NCI-H128 (cell line): ENCODE results near the gene ZNF444.
"Not testable (repeated sequence)": the region's sequence is repeated elsewhere in the genome, so short reads cannot be mapped to it uniquely, and the experiment has no call there.

Experiments
- DNase-seq: peaks from one replicate; lab custom pipeline; 2025; ENCODE audit not compliant: unreplicated experiment; lab: John Stamatoyannopoulos, UW

Gene ZNF444

DNA sequence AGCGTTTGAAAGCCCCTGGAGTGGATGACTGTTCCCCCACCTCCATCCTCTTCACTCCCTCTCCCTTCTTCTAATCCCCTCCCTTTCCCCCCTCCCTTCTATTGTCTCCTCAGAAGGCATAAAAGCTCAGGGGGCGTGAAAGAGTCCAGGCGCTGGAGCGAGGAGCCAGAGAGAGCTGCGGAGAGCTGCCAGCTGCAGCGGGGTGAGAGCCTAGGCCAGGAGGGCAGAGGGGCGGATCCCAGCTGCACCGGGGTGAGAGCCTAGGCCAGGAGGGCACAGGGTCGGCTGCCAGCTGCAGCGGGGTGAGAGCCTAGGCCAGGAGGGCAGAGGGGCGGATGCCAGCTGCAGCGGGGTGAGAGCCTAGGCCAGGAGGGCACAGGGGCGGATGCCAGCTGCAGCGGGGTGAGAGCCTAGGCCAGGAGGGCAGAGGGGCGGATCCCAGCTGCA is 34.8 kb downstream of the ZNF444 start, which contains the start of gene GALP:
TSS of gene GALP (plus strand) at position 148 of the 447 bp plus-strand sequence. CDS start 1,101 bp downstream, outside the sequence.
- not testable (repeated sequence) for DNase-seq

DNA sequence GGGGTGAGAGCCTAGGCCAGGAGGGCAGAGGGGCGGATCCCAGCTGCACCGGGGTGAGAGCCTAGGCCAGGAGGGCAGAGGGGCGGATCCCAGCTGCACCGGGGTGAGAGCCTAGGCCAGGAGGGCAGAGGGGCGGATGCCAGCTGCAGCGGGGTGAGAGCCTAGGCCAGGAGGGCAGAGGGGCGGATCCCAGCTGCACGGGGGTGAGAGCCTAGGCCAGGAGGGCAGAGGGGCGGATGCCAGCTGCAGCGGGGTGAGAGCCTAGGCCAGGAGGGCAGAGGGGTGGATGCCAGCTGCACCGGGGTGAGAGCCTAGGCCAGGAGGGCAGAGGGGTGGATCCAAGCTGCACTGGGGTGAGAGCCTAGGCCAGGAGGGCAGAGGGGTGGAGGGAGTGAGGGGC is 35.2 kb downstream of the ZNF444 start:
- not testable (repeated sequence) for DNase-seq

DNA sequence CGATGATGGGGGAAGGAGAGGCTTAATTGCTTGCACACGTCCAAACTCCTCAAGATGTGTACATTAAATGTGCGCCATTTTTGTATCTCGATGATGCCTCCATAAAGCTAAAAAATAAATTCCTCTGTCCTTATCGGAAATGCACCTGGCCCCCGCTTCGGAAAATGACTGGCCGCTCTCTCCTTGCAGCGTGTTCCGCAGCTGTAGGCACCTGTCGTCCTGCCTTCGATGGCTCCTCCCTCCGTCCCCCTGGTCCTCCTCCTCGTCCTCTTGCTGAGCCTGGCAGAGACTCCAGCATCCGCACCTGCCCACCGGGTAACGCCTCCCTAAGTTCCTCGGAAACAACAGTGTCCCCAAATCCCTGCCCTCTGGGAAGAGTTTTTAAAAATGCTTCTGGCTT is 35.8 kb downstream of the ZNF444 start:
- DNase-seq = no peak

DNA sequence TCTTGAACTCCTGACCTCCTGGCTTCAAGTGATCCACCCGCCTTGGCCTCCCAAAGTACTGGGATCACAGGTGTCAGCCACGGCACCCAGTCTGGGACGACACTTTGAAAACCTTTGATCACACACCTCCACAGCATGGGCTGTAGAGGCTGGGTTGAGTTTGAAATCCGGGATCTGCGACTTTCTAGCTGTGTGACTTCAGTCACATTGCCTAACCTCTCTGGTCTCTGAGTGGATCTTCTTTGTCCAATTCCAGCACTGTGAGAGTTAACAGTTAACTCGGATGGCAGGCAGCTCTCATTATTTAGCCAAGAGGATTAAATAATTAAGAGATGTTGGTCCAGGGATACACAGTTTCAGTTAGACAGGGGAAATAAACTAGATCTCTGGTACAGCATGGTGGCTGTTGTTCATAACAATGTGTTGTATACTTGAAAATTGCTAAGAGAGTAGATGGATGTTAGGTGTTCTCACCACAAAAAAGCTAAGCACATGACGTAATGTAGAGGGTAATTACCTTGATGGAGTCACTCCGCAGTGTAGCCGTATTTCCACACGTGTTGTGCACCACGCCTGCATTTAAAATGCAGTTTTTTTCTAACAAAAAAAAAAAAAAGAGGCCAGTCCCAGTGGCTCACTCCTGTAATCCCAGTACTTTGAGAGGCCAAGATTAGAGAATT is 36.6 kb downstream of the ZNF444 start:
- no peak for DNase-seq

DNA sequence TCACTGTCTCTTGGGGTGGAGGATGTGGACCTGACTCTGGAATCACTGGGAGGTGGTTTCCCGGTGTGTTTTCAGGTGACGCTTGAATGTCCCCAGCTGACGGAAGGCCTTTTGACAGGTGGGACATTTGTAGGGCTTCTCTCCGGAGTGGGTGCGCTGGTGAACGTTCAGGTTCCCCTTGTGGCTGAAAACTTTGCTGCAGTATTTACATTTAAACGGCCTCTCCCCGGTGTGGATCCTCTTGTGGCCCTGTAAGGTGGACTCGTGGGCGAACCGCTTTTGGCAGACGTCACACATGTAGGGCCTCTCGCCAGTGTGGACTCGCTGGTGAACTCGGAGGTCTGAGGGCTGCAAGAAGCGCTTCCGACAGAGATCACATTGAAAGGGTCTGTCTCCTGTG is 48.7 kb downstream of the ZNF444 start:
- DNase-seq = no peak

DNA sequence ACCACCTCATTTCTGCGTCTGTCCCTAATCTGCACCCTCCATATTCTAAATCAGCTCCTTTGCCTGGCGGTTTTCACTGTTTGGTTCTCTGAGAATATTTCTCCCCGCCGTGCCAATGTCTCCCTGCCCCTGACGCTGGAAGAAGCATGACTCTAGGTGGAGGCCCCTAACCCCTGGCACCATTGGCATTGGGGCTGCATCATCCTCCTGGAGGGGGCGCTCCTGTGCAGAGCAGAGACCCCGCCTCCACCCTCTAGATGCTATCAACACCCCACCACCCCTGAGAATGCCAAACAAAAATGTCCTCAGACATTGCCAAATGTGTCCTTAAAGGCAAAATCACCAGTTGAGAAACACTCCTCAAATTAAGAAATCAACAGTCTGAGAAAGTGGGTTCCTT is 50.0 kb downstream of the ZNF444 start:
- DNase-seq = no peak

DNA sequence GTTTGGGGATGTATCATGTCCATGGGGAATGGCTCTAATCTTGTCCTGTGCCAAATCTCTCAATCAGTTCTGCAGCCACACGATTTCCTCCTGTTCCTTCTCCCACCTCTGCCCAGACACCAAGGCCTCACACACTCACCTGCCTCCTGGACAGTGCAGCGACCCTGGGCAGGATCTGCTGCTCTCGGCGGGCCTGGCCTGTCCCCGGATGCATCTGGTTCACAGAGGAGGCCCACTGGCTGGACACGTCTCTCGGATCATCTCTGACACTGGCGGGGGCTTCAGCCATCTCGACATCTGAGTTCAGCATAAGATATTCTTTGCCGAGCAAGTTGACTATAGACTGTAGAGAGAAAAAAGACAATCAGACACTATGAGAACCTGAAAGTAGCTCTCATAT is 50.6 kb downstream of the ZNF444 start:
- no peak for DNase-seq

DNA sequence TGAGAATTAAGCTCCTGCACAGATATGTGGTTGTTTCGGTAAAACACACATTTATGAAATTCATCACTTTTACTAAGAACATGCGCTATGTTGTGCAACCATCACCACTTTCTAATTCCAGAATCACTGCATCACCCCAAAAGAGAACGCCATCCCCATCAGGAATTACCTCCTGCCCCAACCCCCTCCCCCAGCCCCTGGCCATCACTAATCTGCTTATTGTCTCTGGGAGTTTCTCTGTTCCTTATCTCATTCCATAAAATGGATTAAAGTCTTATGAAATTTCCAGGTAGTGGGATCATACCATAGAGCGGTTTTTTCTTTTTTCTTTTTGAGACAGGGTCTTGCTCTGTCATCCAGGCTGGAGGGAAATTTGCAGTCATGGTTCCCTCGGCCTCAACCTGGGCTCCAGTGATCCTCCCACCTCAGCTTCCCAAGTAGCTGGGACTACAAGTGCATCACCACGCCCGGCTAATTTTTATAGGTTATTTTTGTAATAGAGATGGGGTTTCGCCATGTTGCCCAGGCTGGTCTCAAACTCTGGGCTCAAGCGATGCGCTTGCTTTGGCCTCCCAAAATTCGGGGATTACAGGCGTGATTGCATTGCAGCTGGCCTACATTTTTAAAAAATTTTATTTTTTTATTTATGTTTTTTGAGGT is 53.0 kb downstream of the ZNF444 start:
- DNase-seq = no peak

DNA sequence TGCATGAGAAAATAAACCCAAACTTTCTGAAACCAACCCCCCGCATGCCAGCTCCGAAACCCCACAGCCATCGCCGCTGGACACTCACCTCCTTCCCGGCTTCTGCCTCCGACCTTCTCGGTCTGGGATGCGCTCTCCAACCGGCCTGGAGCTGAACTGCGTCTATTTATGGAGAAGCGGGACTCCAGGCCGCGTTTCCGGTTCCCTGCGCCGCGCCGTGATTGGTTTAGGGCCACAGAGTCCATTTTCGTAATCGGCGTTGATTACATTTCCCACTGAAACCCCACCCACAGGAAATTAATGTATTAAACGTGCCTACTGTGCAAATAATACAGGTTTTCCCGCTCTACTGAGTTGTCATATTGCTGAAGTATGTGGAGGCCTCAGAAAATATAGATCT is 56.6 kb downstream of the ZNF444 start, which contains the start of gene ZSCAN5B:
TSS of gene ZSCAN5B (minus strand) at position 138 of the 400 bp plus-strand sequence. CDS start 4,731 bp downstream, outside the sequence.
- DNase-seq = not testable (repeated sequence)

DNA sequence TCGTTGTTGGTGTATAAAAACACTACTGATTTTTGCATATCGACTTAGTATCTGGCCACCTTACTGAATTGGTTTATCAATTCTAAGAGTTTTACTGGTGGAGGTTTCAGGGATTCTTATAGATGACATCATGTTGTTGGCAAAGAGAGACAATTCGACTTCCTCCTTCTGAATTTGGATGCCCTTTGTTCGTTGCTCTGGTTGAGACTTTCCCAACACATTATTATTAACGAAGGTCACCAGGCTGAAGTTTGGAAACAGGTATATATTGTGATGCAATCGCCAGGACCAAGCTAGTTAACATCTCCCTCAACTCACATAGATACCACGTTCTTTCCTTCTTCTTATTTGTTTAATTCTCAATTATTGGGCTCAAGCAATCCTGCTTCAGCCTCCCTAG is 58.6 kb downstream of the ZNF444 start:
- no peak for DNase-seq

DNA sequence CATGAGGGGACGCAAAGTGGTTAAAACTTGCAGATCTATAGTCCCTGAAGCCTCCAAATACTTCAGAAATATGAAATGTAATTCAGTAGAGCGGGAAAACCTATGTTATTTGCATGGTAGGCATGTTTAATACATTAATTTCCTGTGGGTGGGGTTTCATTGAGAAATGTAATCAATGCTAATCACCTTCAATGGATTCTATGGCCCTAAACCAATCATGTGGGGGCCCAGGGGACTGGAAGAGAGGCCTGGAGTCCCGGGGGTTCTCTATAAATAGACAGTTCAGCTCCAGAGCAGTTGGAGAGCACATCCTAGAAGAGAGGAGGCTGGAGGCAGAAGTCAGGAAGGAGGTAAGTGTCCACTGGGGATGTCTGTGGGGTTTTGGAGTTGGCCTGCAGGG is 60.9 kb downstream of the ZNF444 start, which contains the start of gene ZSCAN5C:
TSS of gene ZSCAN5C (plus strand) at position 301 of the 400 bp plus-strand sequence. CDS start 3,641 bp downstream, outside the sequence.
- DNase-seq = no peak

DNA sequence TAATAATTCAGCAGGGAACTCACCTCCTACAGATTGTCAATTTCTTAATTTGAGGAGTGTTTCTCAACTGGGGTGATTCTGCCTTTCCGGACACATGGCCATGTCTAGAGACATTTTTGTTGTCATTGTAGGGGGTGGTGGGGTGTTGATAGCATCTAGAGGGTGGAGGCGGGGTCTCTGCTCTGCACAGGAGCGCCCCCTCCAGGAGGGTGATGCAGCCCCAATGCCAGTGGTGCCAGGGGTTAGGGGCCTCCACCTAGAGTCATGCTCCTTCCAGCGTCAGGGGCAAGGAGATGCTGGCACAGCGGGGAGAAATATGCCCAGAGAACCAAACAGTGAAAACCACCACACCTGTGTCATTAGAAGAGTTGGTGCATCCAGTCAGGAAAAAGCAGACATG is 66.5 kb downstream of the ZNF444 start:
- DNase-seq = not testable (repeated sequence)

DNA sequence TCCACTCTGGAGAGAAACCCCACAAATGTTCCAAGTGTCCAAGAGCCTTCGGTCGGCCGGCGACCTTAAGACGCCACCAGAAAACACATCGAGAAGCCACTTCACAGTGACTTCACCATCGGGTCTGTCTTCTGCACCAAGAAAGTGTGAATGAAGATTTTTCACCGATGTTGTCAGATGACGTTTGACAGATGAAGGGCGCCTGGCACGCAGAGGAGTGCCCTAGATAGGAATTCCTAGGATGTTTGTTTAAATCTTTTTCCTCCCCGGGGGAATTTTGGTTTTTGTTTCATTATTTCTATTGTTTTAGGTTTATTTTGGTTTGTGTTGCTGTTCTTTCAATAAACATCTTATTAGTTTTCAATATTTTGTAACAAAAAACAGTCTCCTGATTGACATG is 68.0 kb downstream of the ZNF444 start:
- no peak for DNase-seq

DNA sequence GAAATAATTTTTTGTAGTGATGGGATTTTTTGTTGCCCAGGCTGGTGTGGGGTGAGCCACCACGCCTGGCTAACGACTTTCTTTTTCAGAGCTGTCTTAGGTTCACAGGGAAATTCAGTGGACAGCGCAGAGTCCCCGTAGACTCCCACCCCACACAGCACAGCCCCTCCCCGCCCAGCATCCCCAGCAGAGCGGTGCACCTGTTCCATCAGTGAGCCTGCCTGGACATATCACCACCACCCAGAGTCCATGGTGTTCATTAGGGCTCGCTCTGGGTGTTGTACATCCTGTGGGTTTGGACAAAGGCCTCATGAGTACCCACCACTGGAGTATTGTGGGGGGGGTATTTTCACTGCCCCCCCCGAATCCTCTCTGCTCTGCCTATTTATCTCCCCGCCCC is 68.9 kb downstream of the ZNF444 start:
- DNase-seq = not testable (repeated sequence)
